GM12891 (cell line): ENCODE measurements around the gene MAPK8IP1.

Source experiments
- POLR2A ChIP-seq: IDR thresholded peaks from 2 replicates; pipeline ENCODE4 v1.6.1; 2011; ENCODE audit warnings: low read depth, low read length, control low read depth
- POLR2AphosphoS5 ChIP-seq: IDR thresholded peaks from 2 replicates; pipeline ENCODE4 v1.6.1; 2011; ENCODE audit warnings: low read depth, low read length, control low read depth
- POU2F2 ChIP-seq: IDR thresholded peaks from 2 replicates; pipeline ENCODE4 v1.6.1; 2011; ENCODE audit warnings: low read depth, mild to moderate bottlenecking, control low read depth, low read length, moderate library complexity
- SPI1 ChIP-seq: IDR thresholded peaks from 2 replicates; pipeline ENCODE4 v1.6.1; 2011; ENCODE audit warnings: low read depth, low read length, control low read depth
- TAF1 ChIP-seq: IDR thresholded peaks from 2 replicates; pipeline ENCODE4 v1.6.1; 2011; ENCODE audit warnings: low read depth, low read length, control low read depth

DNA sequence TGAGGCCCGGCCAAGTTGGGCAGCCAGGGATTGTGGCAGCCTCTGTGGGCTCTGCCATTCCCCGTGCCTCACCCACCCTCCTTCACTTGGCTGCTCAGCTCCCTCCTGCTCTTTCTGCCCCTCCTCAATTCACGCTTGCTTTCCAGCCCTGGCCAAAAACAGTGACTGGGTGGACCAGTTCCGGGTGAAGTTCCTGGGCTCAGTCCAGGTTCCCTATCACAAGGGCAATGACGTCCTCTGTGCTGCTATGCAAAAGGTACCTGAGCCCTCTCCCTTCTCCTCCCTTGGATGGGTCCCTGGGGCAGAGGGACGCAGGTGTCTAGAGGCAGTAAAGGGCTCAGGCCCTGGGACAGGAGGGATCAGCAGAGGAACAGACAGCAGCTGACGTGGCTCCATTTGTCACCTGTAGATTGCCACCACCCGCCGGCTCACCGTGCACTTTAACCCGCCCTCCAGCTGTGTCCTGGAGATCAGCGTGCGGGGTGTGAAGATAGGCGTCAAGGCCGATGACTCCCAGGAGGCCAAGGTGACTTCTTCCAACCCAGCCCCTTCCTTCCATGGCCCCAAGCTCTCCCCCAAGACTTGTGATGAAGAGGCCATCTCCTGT lies 19.0 kb downstream of the MAPK8IP1 start:
- TF ChIP-seq TAF1 = no peak
- TF ChIP-seq POLR2A = no peak
- no peak for TF ChIP-seq POLR2AphosphoS5
- no peak for TF ChIP-seq POU2F2
- TF ChIP-seq SPI1 = no peak
